ENCODE results near the gene GAS2L2.

GAS2L2 gene

GRCh38 chr17:35752945-35753764, at the start of gene GAS2L2:
Gene GAS2L2 (minus strand): TSS chr17:35753239. CDS start chr17:35752850, 389 bp downstream.
- DNase-seq: no peak

GRCh38 chr17:35801583-35802224, 48.7 kb upstream of the GAS2L2 start:
- no peak for DNase-seq

- no peak for DNase-seq
These were observed 46.9 kb upstream of the GAS2L2 start for GRCh38 chr17:35799942-35800341.

GRCh38 chr17:35797918-35798317, 44.9 kb upstream of the GAS2L2 start:
- DNase-seq: no peak

- peak; percentile 17 for DNase-seq
These were observed 44.3 kb upstream of the GAS2L2 start for GRCh38 chr17:35797370-35797769.

- DNase-seq: no peak
These were observed 43.9 kb upstream of the GAS2L2 start for GRCh38 chr17:35796942-35797341.

GRCh38 chr17:35795871-35796265, 42.8 kb upstream of the GAS2L2 start:
- DNase-seq: no peak

GRCh38 chr17:35795007-35795870, 42.2 kb upstream of the GAS2L2 start, which contains the start of gene MMP28:
Gene MMP28 (minus strand): TSS chr17:35795641. CDS start chr17:35795377, 264 bp downstream.
- DNase-seq: peak; percentile 52

GRCh38 chr17:35793257-35793656, 40.2 kb upstream of the GAS2L2 start:
- peak; percentile 16 for DNase-seq

GRCh38 chr17:35791681-35792350, 38.8 kb upstream of the GAS2L2 start:
- DNase-seq: no peak

GRCh38 chr17:35790841-35791240, 37.8 kb upstream of the GAS2L2 start:
- no peak for DNase-seq

GRCh38 chr17:35788477-35789368, 35.7 kb upstream of the GAS2L2 start:
- DNase-seq: no peak

- DNase-seq: no peak
These were observed 33.9 kb upstream of the GAS2L2 start for GRCh38 chr17:35786941-35787432.

GRCh38 chr17:35784895-35785294, 31.9 kb upstream of the GAS2L2 start:
- DNase-seq: no peak

- DNase-seq: no peak
These were observed 27.9 kb upstream of the GAS2L2 start for GRCh38 chr17:35780950-35781349.

GRCh38 chr17:35778641-35779196, 25.7 kb upstream of the GAS2L2 start:
- DNase-seq: no peak

- DNase-seq: no peak
These were observed 22.5 kb upstream of the GAS2L2 start for GRCh38 chr17:35775583-35775982.

GRCh38 chr17:35775039-35775438, 22.0 kb upstream of the GAS2L2 start:
- DNase-seq: no peak

- no peak for DNase-seq
These were observed 21.5 kb upstream of the GAS2L2 start for GRCh38 chr17:35774499-35774898.

- DNase-seq: no peak
These were observed 20.8 kb upstream of the GAS2L2 start for GRCh38 chr17:35773679-35774425.

Data from activated CD4-positive, CD25-positive, alpha-beta regulatory T cell treated with anti-CD3 and anti-CD28 coated beads, Interleukin-2, amount 50 U/mL, for 72 hours (primary cell).